ENCODE data around the gene TNFAIP8.
A peak's percentile ranks its signal among the peaks of the same experiment; 100 is the strongest.

Gene TNFAIP8

DNA sequence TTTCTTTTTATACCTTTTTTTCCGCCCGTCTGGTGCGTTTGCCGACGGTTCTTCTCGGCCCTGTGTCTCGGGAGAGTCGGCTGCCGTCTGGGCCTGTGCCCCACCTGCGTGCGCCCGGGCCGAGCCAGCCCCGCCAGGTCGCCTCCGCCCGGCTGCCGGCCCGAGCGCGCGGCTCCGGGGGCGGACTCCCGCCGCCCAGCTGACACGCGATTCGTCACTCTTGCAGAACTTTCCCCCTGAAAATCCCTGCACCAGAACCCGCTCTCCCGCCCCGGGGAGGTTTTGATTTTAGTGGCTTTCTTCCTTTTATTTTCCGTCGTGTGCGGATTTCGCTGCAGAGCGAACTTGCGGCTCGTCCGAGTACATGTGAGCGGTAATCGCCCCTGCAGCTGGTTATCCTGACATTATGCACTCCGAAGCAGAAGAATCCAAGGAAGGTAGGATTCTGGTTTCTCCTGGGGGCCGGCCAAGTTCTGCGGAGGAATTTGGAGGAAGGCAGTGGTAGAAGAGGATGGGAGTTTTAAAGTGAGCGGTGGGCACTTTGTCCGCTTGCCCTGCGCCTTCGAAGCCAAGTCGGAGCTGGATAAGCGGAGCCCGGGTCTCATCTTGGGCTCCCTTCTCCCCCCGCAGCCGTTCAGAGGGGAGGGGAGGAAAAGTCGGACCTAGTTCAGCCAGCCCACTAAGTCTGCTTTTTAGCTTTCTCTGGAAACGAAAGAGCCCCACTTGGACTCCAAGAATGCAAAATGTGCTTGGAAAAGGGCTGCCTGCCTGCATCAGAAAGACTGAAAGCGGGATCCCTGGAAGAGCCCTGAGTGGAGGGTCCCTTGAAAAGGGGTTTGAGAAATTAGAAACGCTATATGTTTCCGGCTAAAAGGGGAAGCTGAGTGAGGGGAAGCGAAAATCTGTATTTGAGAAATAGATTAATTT lies at the start of gene TNFAIP8:
Gene TNFAIP8, plus strand, starts transcription at position 335 of the 927 bp plus-strand sequence. Its CDS starts 72 bp downstream, at position 407.
- TF ChIP-seq, protein P1, sequence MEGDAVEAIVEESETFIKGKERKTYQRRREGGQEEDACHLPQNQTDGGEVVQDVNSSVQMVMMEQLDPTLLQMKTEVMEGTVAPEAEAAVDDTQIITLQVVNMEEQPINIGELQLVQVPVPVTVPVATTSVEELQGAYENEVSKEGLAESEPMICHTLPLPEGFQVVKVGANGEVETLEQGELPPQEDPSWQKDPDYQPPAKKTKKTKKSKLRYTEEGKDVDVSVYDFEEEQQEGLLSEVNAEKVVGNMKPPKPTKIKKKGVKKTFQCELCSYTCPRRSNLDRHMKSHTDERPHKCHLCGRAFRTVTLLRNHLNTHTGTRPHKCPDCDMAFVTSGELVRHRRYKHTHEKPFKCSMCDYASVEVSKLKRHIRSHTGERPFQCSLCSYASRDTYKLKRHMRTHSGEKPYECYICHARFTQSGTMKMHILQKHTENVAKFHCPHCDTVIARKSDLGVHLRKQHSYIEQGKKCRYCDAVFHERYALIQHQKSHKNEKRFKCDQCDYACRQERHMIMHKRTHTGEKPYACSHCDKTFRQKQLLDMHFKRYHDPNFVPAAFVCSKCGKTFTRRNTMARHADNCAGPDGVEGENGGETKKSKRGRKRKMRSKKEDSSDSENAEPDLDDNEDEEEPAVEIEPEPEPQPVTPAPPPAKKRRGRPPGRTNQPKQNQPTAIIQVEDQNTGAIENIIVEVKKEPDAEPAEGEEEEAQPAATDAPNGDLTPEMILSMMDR (IDR thresholded peaks at IDR 0.05; ENCODE audit: unreplicated experiment in 3 of 3): no peak

DNA sequence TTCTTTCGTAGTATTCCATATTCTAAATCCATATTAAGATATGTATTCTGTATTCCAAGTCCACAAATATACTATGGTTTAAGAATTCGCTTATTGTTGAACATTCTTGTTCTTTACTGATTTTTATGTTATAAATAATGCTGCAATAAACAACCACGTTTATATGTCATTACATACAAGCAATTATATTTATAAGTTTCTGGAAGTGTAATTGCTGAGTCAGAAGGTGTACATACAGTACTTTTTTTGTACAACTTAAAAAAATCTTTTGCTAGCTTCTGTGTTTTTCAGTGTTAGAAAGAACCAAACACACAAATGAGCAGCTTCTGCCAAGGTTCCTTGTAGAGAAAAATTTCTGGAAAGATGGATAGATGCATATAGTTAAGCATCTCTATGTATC lies 48.6 kb upstream of the TNFAIP8 start:
- TF ChIP-seq, protein P1 (IDR thresholded peaks at IDR 0.05; ENCODE audit: unreplicated experiment in 3 of 3): no peak
- no peaks in the 10 kb centered on the region for H3K27me3 Mint-ChIP-seq (ENCODE audit: low read depth)
- H3K4me3 Mint-ChIP-seq: no peak overlapping the region
- H3K9me3 Mint-ChIP-seq: no peaks in the 10 kb centered on the region
- H3K27ac Mint-ChIP-seq: no peak overlapping the region
- peaks cover 28% of the 10 kb centered on the region for H3K4me1 Mint-ChIP-seq
- no peaks in the 10 kb centered on the region for H3K36me3 Mint-ChIP-seq (ENCODE audit: low read depth)

More for the DNA sequence above, at the start of gene TNFAIP8:
- H3K9me3 Mint-ChIP-seq: no peaks in the 10 kb centered on the region
- H3K27me3 Mint-ChIP-seq (ENCODE audit: low read depth): peaks cover 13% of the 10 kb centered on the region
- peaks cover 55% of the 10 kb centered on the region for H3K4me1 Mint-ChIP-seq
- H3K36me3 Mint-ChIP-seq (ENCODE audit: low read depth): no peaks in the 10 kb centered on the region
- peak within 1 kb of the TSS; percentile 90 to 97 (median 93) for H3K4me3 Mint-ChIP-seq
- H3K27ac Mint-ChIP-seq: peak within 1 kb of the TSS; percentile 65 to 91 (median 90)

DNA sequence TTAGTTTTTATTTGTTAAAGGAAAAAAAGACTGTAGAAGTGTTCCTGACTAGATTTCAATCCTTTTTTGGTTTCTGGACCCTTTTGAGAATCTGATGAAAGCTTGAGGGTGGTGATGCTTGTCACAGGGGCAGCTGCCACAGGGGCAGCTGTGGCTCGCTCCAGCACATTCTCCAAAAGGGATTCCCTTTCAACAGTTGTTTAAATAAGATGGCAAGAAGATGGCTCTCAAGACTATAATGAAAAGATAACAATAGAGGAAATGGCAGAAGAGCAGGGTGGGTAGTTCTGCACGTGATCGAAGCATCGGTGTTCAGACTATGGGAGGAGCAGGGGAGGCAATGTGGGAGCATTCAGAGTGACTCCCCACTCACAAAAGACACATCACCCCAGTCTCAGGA lies 46.5 kb upstream of the TNFAIP8 start:
- TF ChIP-seq, protein P1 (IDR thresholded peaks at IDR 0.05; ENCODE audit: unreplicated experiment in 3 of 3): no peak
- Mint-ChIP-seq H3K4me1 (peaks cover 11% of the 10 kb centered on the region), H3K27me3 (ENCODE audit: low read depth) (no peaks in the 10 kb centered on the region), H3K27ac (peak overlapping the region in 2 of 3 experiments; percentile 35 to 48), H3K4me3 (no peak overlapping the region), H3K9me3 (no peaks in the 10 kb centered on the region), H3K36me3 (ENCODE audit: low read depth) (no peaks in the 10 kb centered on the region)

DNA sequence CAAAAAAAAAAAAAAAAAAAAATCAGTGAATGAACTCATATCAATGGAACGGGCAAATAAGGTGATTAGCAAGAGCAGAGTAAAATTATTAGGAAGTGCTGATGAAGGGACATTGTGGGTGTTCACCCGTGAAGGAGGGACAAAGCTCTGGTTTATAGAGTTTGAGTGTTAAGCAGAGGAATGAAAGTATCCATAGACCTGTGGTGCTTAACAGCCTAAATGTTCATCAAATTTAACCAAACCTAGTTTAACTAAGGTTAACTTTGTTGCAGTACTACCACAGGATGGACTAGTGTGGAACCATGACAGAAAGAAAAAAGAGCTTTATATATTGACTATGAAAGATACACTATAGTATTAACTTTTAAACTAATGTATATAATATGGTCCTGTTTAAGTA lies 44.1 kb upstream of the TNFAIP8 start:
- Mint-ChIP-seq H3K27me3 (ENCODE audit: low read depth) (no peaks in the 10 kb centered on the region), H3K4me3 (no peak overlapping the region), H3K27ac (no peak overlapping the region), H3K9me3 (no peaks in the 10 kb centered on the region), H3K4me1 (peaks cover 9% of the 10 kb centered on the region), H3K36me3 (ENCODE audit: low read depth) (no peaks in the 10 kb centered on the region)
- TF ChIP-seq, protein P1 (IDR thresholded peaks at IDR 0.05; ENCODE audit: unreplicated experiment in 3 of 3): no peak

DNA sequence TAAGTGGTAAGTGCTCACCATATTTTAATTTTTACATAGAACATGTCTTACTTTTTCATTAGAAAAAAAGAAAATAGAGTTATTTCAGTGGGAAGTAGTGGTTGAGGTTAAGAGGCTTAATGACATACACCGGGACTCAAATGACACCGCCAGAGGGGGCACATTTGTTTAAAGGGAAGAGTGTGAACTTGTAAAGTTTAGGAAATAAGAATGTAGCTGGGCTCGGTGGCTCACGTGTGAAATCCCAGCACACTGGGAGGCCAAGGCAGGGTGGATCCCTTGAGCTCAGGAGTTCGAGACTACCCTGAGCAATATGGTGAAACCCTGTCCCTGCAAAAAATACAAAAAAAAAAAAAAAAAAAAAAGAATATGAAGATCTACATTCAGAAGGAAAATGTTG lies 43.4 kb upstream of the TNFAIP8 start:
- TF ChIP-seq, protein P1 (IDR thresholded peaks at IDR 0.05; ENCODE audit: unreplicated experiment in 3 of 3): peak in 1 of 3 experiments; percentile 6
- Mint-ChIP-seq H3K4me3 (no peak overlapping the region), H3K27ac (no peak overlapping the region), H3K36me3 (ENCODE audit: low read depth) (no peaks in the 10 kb centered on the region), H3K9me3 (no peaks in the 10 kb centered on the region), H3K4me1 (peaks cover 9% of the 10 kb centered on the region), H3K27me3 (ENCODE audit: low read depth) (no peaks in the 10 kb centered on the region)

All from nephron (organoid).